ENCODE measurements around the gene SNCA.

DNA sequence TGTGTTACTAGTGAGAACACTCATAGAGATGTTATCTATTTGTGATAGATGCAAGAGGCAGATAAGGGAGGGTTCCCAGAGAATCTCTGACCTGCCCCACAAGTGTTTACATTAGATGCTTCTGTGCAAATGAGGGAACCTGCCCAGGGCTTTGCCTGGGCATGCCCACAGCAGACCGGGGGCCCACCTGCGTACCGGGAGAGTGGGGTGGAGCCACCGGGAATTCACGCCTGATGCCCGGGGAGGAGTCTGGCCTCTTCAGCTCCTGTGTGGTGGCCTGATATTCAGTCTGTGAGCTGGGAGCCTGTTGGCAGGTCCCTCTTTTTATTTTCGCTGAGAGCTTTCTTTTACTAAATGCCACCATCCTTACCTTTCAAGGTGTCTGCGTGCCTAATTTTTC, 155.7 kb downstream of the SNCA start:
- no peak for TF ChIP-seq YY1 (IDR thresholded peaks at IDR 0.05; ENCODE audit: low read depth)
- TF ChIP-seq CEBPB (IDR thresholded peaks at IDR 0.05) = no peak
- TF ChIP-seq RAD21 (IDR thresholded peaks at IDR 0.05; ENCODE audit: low read depth) = no peak
- TF ChIP-seq TAF1 (IDR thresholded peaks at IDR 0.05; ENCODE audit: low read depth) = no peak
